ENCODE results near the gene GAST.

DNA sequence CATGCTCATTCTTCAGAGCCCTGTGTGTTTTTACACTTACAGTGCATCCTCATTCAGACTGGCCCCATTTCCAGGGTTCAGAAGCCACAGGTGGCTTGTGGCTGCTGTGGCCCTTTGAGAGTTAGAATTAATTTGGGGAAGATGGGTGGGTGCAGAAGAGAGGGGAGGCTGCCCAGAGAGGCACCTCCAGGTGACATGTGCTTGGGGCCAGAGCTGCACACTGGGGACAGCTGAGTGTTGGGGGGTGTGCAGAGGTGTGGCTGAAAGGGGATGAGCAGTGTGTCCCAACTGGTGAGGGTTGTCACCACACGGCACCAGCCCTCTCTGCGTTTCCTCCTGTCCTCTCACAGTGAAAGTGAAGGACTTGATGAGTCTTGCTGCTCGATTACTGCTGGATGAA is 30.4 kb upstream of the GAST start:
- TF ChIP-seq, protein P1, sequence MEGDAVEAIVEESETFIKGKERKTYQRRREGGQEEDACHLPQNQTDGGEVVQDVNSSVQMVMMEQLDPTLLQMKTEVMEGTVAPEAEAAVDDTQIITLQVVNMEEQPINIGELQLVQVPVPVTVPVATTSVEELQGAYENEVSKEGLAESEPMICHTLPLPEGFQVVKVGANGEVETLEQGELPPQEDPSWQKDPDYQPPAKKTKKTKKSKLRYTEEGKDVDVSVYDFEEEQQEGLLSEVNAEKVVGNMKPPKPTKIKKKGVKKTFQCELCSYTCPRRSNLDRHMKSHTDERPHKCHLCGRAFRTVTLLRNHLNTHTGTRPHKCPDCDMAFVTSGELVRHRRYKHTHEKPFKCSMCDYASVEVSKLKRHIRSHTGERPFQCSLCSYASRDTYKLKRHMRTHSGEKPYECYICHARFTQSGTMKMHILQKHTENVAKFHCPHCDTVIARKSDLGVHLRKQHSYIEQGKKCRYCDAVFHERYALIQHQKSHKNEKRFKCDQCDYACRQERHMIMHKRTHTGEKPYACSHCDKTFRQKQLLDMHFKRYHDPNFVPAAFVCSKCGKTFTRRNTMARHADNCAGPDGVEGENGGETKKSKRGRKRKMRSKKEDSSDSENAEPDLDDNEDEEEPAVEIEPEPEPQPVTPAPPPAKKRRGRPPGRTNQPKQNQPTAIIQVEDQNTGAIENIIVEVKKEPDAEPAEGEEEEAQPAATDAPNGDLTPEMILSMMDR (conservative IDR thresholded peaks at IDR 0.05; ENCODE audit: low read depth in 2 of 2), result no peak
- TF ChIP-seq NANOG (IDR thresholded peaks at IDR 0.05; ENCODE audit: borderline replicate concordance), result no peak
- no peak for TF ChIP-seq CREB1 (CRISPR knock-in tag; IDR thresholded peaks at IDR 0.05; ENCODE audit: low read depth)
- TF ChIP-seq, protein P2, sequence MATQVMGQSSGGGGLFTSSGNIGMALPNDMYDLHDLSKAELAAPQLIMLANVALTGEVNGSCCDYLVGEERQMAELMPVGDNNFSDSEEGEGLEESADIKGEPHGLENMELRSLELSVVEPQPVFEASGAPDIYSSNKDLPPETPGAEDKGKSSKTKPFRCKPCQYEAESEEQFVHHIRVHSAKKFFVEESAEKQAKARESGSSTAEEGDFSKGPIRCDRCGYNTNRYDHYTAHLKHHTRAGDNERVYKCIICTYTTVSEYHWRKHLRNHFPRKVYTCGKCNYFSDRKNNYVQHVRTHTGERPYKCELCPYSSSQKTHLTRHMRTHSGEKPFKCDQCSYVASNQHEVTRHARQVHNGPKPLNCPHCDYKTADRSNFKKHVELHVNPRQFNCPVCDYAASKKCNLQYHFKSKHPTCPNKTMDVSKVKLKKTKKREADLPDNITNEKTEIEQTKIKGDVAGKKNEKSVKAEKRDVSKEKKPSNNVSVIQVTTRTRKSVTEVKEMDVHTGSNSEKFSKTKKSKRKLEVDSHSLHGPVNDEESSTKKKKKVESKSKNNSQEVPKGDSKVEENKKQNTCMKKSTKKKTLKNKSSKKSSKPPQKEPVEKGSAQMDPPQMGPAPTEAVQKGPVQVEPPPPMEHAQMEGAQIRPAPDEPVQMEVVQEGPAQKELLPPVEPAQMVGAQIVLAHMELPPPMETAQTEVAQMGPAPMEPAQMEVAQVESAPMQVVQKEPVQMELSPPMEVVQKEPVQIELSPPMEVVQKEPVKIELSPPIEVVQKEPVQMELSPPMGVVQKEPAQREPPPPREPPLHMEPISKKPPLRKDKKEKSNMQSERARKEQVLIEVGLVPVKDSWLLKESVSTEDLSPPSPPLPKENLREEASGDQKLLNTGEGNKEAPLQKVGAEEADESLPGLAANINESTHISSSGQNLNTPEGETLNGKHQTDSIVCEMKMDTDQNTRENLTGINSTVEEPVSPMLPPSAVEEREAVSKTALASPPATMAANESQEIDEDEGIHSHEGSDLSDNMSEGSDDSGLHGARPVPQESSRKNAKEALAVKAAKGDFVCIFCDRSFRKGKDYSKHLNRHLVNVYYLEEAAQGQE (IDR thresholded peaks at IDR 0.05; ENCODE audit: unreplicated experiment), result no peak

Measured in GM23338 (cell line).